Measurements from ENCODE around the gene RNF222.
A peak's percentile ranks its signal among the peaks of the same experiment; 100 is the strongest.

- no peak for TF ChIP-seq CTCF (IDR thresholded peaks at IDR 0.05)
- peak in 1 of 2 donors; percentile 95 for TF ChIP-seq POLR2A (IDR thresholded peaks at IDR 0.05)
These were observed 37.9 kb upstream of the RNF222 start, which contains the start of gene NDEL1 for GRCh38 chr17:8435245-8436168.

Measured in lower leg skin (tissue), 3 donors.